ENCODE measurements around the gene GPR3. TPM values are rescaled to one million over a fixed set of nuclear protein-coding genes. Genes with fewer than 3 reads are reported as not detected.

GPR3 gene
- total RNA-seq, 1 experiment from 2014 or later: 1.3 TPM

- H3K36me3 Mint-ChIP-seq (ENCODE audit: insufficient read depth, unreplicated experiment): peaks cover 25% of the 10 kb centered on the region
- no peaks in the 10 kb centered on the region for H3K9me3 Mint-ChIP-seq (ENCODE audit: low read depth, unreplicated experiment)
- H3K27ac Mint-ChIP-seq (ENCODE audit: unreplicated experiment): peak overlapping the region; percentile 94
Measured at GRCh38 chr1:27365372-27366112, 26.9 kb upstream of the GPR3 start.

GRCh38 chr1:27366113-27366410 is 26.4 kb upstream of the GPR3 start:
- Mint-ChIP-seq H3K4me1 (ENCODE audit: low read depth, unreplicated experiment) (peaks cover 7% of the 10 kb centered on the region), H3K4me3 (ENCODE audit: low read depth, unreplicated experiment) (peak overlapping the region; percentile 90)

More at GRCh38 chr1:27365372-27366112, 26.9 kb upstream of the GPR3 start:
- intact Hi-C loops (cut with micrococcal nuclease; ENCODE audit: unreplicated experiment): no loop called here
- Mint-ChIP-seq H3K4me1 (ENCODE audit: low read depth, unreplicated experiment) (peaks cover 7% of the 10 kb centered on the region), H3K27me3 (ENCODE audit: unreplicated experiment) (no peaks in the 10 kb centered on the region), H3K4me3 (ENCODE audit: low read depth, unreplicated experiment) (peak overlapping the region; percentile 90)
- CTCF ChIA-PET: interaction anchor here (0.6 to 1.9 kb wide), 14 partner anchors 21 to 1347 kb away, joined by 3 to 10 read pairs (median 4); partner anchors contain the start of gene SYTL1
- no TSS peak for BruUV-seq (replicated peaks)
- TF ChIP-seq CTCF (IDR thresholded peaks at IDR 0.05; ENCODE audit: unreplicated experiment): no peak
- peak; percentile 71 for DNase-seq

GRCh38 chr1:27366411-27367159 is 25.8 kb upstream of the GPR3 start, which contains the start of gene MAP3K6:
Gene MAP3K6 (minus strand): TSS chr1:27366961. CDS start chr1:27366597, 364 bp downstream.
- intact Hi-C loops (cut with micrococcal nuclease; ENCODE audit: unreplicated experiment): no loop called here
- Mint-ChIP-seq H3K27ac (ENCODE audit: unreplicated experiment) (peak within 1 kb of the TSS; percentile 94), H3K27me3 (ENCODE audit: unreplicated experiment) (no peaks in the 10 kb centered on the region), H3K9me3 (ENCODE audit: low read depth, unreplicated experiment) (no peaks in the 10 kb centered on the region), H3K4me3 (ENCODE audit: low read depth, unreplicated experiment) (peak within 1 kb of the TSS; percentile 90), H3K36me3 (ENCODE audit: insufficient read depth, unreplicated experiment) (peaks cover 24% of the 10 kb centered on the region), H3K4me1 (ENCODE audit: low read depth, unreplicated experiment) (peaks cover 7% of the 10 kb centered on the region)
- peak; percentile 79 for DNase-seq
- no TSS peak for BruUV-seq (replicated peaks)
- no peak for TF ChIP-seq CTCF (IDR thresholded peaks at IDR 0.05; ENCODE audit: unreplicated experiment)
- CTCF ChIA-PET: interaction anchor here (0.6 to 1.9 kb wide), 7 partner anchors 24 to 1346 kb away, joined by 3 to 10 read pairs (median 6); partner anchors contain the start of gene SYTL1

More at GRCh38 chr1:27366113-27366410, 26.4 kb upstream of the GPR3 start:
- CTCF ChIA-PET: interaction anchor here (0.6 to 1.9 kb wide), 12 partner anchors 24 to 1347 kb away, joined by 3 to 10 read pairs (median 4); partner anchors contain the start of gene SYTL1
- no peak for TF ChIP-seq CTCF (IDR thresholded peaks at IDR 0.05; ENCODE audit: unreplicated experiment)
- DNase-seq: peak; percentile 74
- intact Hi-C loops (cut with micrococcal nuclease; ENCODE audit: unreplicated experiment): no loop called here
- Mint-ChIP-seq H3K36me3 (ENCODE audit: insufficient read depth, unreplicated experiment) (peaks cover 24% of the 10 kb centered on the region), H3K27me3 (ENCODE audit: unreplicated experiment) (no peaks in the 10 kb centered on the region), H3K27ac (ENCODE audit: unreplicated experiment) (peak overlapping the region; percentile 94), H3K9me3 (ENCODE audit: low read depth, unreplicated experiment) (no peaks in the 10 kb centered on the region)
- no TSS peak for BruUV-seq (replicated peaks)

GRCh38 chr1:27367160-27367650 is 25.2 kb upstream of the GPR3 start:
- H3K27ac Mint-ChIP-seq (ENCODE audit: unreplicated experiment): peak overlapping the region; percentile 50
- CTCF ChIA-PET: interaction anchor here (1.1 to 1.9 kb wide), 2 partner anchors 28 to 67 kb away, joined by 3 to 10 read pairs; no protein-coding TSS in a partner anchor
- peaks cover 7% of the 10 kb centered on the region for H3K4me1 Mint-ChIP-seq (ENCODE audit: low read depth, unreplicated experiment)
- H3K36me3 Mint-ChIP-seq (ENCODE audit: insufficient read depth, unreplicated experiment): peaks cover 24% of the 10 kb centered on the region
- no peak for TF ChIP-seq CTCF (IDR thresholded peaks at IDR 0.05; ENCODE audit: unreplicated experiment)
- DNase-seq: no peak
- intact Hi-C loops (cut with micrococcal nuclease; ENCODE audit: unreplicated experiment): no loop called here
- no peaks in the 10 kb centered on the region for H3K9me3 Mint-ChIP-seq (ENCODE audit: low read depth, unreplicated experiment)
- peak overlapping the region; percentile 65 for H3K4me3 Mint-ChIP-seq (ENCODE audit: low read depth, unreplicated experiment)
- BruUV-seq (replicated peaks): no TSS peak
- no peaks in the 10 kb centered on the region for H3K27me3 Mint-ChIP-seq (ENCODE audit: unreplicated experiment)

Data from Calu3 (cell line).